Skeletal muscle satellite cell (primary cell): ENCODE data around the gene CYP27A1.
"Not testable (repeated sequence)": the region's sequence is repeated elsewhere in the genome, so short reads cannot be mapped to it uniquely, and the experiment has no call there.

Source experiments
- H3K27me3 ChIP-seq: 2 replicates; pipeline ENCODE4 v1.7.0; 2013; ENCODE audit warnings: low read length; ENCODE audit not compliant: control insufficient read depth, insufficient read depth
- H3K36me3 ChIP-seq: 2 replicates; pipeline ENCODE4 v1.7.0; 2013; ENCODE audit warnings: mild to moderate bottlenecking, control low read depth, low read length; ENCODE audit not compliant: insufficient read depth
- H3K4me1 ChIP-seq: 2 replicates; pipeline ENCODE4 v1.7.0; 2013; ENCODE audit warnings: low read length; ENCODE audit not compliant: control insufficient read depth, insufficient read depth
- H3K4me2 ChIP-seq: 2 replicates; pipeline ENCODE4 v1.7.0; 2013; ENCODE audit warnings: mild to moderate bottlenecking, low read length
- H3K4me3 ChIP-seq: 2 replicates; pipeline ENCODE4 v1.7.0; 2013; ENCODE audit warnings: low read length
- H3K9ac ChIP-seq: 2 replicates; pipeline ENCODE4 v1.7.0; 2013; ENCODE audit warnings: mild to moderate bottlenecking, low read depth, low read length, moderate library complexity
- H3K9me3 ChIP-seq: replicated peaks from 2 replicates; pipeline ENCODE4 v1.7.0; 2013; ENCODE audit warnings: mild to moderate bottlenecking, control low read depth, low read length

Gene CYP27A1

GRCh38 chr2:218746960-218747359 is 35.0 kb upstream of the CYP27A1 start:
- Histone ChIP-seq H3K4me2 (no peak overlapping the region), H3K9me3 (no peaks in the 10 kb centered on the region), H3K36me3 (peaks cover 61% of the 10 kb centered on the region), H3K4me1 (no peaks in the 10 kb centered on the region), H3K27me3 (no peaks in the 10 kb centered on the region), H3K9ac (no peak overlapping the region), H3K4me3 (no peak overlapping the region)

GRCh38 chr2:218748741-218749441 is 33.1 kb upstream of the CYP27A1 start:
- no peak overlapping the region for H3K4me2 ChIP-seq

GRCh38 chr2:218754201-218754600 is 27.7 kb upstream of the CYP27A1 start:
- H3K36me3 ChIP-seq = peaks cover 61% of the 10 kb centered on the region
- H3K9ac ChIP-seq = no peak overlapping the region
- H3K27me3 ChIP-seq = no peaks in the 10 kb centered on the region
- H3K4me2 ChIP-seq = no peak overlapping the region
- no peaks in the 10 kb centered on the region for H3K4me1 ChIP-seq
- H3K4me3 ChIP-seq = no peak overlapping the region
- H3K9me3 ChIP-seq = no peaks in the 10 kb centered on the region

More at GRCh38 chr2:218748741-218749441, 33.1 kb upstream of the CYP27A1 start:
- Histone ChIP-seq H3K36me3 (peaks cover 80% of the 10 kb centered on the region), H3K9ac (no peak overlapping the region), H3K4me3 (no peak overlapping the region), H3K4me1 (no peaks in the 10 kb centered on the region), H3K9me3 (no peaks in the 10 kb centered on the region), H3K27me3 (no peaks in the 10 kb centered on the region)

DNA sequence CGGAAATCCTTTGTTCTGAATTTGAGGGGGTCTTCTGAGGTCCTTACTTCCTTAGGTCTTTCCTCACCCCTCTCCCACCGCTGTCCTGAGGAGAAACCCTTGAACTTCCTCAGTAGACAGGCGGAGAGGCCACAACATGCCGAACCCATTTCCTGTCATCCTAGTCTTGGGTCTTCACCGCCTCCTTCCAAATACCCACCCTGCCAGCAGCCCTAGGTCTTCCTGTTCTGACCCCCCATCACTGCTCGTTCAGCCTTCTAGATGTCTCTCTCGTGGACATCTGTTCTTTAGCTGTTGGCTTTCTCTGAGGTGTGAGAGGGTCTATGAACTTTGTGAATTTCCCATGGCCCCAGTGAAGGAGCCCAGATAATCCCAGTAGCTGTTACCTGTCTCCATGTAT is 27.2 kb upstream of the CYP27A1 start:
- H3K9me3 ChIP-seq = no peaks in the 10 kb centered on the region
- H3K27me3 ChIP-seq = no peaks in the 10 kb centered on the region
- H3K4me3 ChIP-seq = no peak overlapping the region
- H3K4me1 ChIP-seq = no peaks in the 10 kb centered on the region
- H3K4me2 ChIP-seq = no peak overlapping the region
- H3K9ac ChIP-seq = no peak overlapping the region
- H3K36me3 ChIP-seq = peaks cover 57% of the 10 kb centered on the region

DNA sequence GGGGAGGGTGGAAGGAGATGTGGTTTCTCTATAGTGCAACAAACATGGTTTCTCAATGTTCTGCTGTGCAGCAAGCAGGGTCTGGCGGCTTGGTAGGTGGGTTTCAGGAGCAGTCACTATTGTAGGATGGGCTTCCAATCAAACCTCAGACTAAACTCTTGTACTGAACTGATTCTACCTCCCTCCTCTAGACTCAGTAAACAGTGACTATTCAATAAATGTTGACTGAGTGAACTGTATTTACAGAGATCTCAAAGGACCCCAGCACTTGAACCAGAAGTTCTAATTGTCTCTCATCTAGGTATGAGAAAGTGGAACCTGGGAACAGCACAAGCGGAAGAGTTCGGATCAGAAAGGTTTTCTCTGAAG is 26.8 kb upstream of the CYP27A1 start:
- Histone ChIP-seq H3K9me3 (no peaks in the 10 kb centered on the region), H3K9ac (no peak overlapping the region), H3K36me3 (peaks cover 53% of the 10 kb centered on the region), H3K4me1 (no peaks in the 10 kb centered on the region), H3K27me3 (no peaks in the 10 kb centered on the region), H3K4me3 (no peak overlapping the region), H3K4me2 (no peak overlapping the region)

DNA sequence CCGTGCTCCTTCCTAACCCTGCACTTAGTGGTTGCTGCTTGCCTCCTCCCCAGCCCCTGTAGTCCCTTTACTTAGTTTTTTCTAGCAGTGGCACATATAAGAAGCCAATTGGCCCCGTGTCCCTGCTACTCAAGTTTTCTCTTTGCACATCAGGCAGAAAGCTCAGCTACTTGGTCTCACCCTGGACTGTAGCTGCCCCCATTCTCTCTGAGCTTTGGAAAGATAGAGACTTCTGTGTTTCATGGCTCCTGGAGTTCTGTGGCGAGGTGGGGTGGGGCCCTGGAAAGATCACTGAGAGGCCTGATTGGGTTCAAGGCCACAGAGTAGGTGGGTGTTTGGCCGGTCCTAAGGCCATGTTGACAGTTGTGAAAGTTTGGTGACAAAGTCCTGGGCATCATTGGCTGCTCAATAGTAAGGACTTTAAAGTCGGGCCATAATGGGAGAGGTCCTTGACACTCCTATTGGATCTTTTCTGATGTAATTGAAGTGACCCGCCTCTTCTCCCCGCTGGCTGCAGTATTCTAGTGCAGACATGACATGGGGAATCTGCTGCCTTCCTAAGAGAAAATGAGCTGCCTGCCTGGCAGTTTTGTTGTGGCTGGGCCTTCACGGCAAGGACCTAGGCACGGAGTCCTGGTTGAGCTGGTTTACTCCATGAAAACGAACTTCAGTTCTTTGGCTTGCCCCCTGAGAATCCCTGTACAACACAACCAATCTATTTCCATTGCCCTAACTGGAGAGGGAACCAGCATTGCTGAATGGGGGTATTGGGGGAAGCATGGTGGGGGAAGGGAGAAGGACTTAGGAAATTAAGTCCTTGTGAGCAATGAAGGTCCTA is 26.2 kb upstream of the CYP27A1 start:
- Histone ChIP-seq H3K9me3 (no peaks in the 10 kb centered on the region), H3K36me3 (peaks cover 47% of the 10 kb centered on the region), H3K27me3 (no peaks in the 10 kb centered on the region), H3K4me3 (no peak overlapping the region), H3K4me2 (no peak overlapping the region), H3K4me1 (no peaks in the 10 kb centered on the region), H3K9ac (no peak overlapping the region)

DNA sequence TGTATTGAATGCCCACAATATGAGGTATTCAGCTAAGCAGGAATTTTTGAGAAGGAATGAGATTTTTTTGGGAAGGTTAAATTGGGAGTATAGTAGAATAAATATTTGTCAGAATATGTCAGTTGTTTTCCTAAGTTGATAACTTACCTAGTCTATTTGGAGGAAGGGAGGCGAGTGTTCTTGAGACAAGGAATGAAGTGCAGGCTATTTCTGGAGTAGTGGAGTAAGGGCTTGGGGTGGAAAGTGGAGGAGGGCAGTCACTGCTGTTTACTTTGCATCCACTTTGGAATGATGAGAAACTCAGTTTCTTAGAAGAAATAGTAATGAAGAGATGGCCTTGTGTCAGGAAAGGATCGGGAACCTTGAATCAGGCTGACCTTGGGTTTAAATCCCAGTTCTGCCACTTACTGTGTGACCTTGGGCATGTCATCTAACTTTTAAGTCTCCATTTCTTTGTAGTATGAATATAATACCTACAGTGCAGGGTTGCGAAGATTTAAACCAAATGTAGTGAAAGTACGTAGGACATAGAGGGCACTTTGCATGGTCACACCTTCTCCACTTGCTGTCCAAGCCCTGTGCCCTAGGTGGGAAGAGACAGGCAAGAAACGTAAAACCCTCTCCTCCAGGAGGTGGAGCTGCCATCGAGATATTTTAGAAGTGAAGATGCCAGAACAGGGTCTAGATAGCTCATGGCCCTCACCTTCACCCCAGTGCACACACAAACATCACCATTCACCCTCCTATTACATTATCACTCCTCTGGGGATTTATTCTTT is 25.2 kb upstream of the CYP27A1 start:
- peaks cover 39% of the 10 kb centered on the region for H3K36me3 ChIP-seq
- no peak overlapping the region for H3K9ac ChIP-seq
- no peaks in the 10 kb centered on the region for H3K27me3 ChIP-seq
- no peak overlapping the region for H3K4me3 ChIP-seq
- H3K4me2 ChIP-seq = no peak overlapping the region
- no peaks in the 10 kb centered on the region for H3K9me3 ChIP-seq
- no peaks in the 10 kb centered on the region for H3K4me1 ChIP-seq

DNA sequence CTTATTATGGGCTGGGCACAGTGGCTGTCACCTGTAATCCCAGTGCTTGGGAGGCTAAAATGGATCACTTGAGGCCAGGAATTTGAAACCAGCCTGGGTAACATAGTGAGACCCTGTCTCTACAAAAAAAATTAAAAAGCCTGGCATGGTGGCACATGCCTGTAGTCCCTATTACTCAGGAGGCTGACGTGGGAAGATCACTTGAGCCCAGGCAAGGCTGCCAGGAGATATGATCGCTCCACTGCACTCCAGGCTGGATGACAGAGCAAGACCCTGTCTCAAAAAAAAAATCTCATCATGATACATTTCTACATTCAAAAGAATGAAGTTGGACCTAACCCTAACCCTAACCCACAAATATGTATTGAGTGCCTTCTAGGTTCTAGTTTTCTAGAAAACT is 20.2 kb upstream of the CYP27A1 start:
- H3K9ac ChIP-seq = no peak overlapping the region
- no peaks in the 10 kb centered on the region for H3K27me3 ChIP-seq
- H3K4me3 ChIP-seq = no peak overlapping the region
- no peaks in the 10 kb centered on the region for H3K9me3 ChIP-seq
- H3K36me3 ChIP-seq = no peaks in the 10 kb centered on the region
- H3K4me1 ChIP-seq = no peaks in the 10 kb centered on the region
- H3K4me2 ChIP-seq = no peak overlapping the region

GRCh38 chr2:218772759-218773158 is 9.2 kb upstream of the CYP27A1 start:
- H3K9ac ChIP-seq, H3K4me2 ChIP-seq, H3K36me3 ChIP-seq, H3K4me3 ChIP-seq, H3K27me3 ChIP-seq, H3K9me3 ChIP-seq, H3K4me1 ChIP-seq: not testable (repeated sequence)

DNA sequence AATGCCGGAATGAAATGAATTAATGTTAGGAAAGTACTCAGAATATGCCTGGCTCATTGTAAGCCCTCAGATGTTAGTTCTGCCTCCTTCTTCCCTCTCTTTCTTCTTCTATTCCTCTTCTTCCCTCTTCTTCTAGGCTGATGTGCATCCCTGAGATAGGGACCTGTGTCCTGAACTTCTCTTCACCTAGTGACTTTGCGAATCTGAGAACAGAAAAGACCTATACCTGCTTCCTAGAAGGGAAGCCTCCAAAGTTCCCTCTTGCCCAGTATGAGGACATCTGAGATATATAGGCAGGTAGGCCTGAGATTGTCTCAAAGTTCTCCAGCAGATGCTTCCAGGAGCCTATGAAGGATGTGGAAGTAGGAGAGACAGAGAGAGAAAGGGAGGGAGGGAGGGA is 8.1 kb upstream of the CYP27A1 start:
- no peaks in the 10 kb centered on the region for H3K4me1 ChIP-seq
- peaks cover 4% of the 10 kb centered on the region for H3K9me3 ChIP-seq
- no peak overlapping the region for H3K9ac ChIP-seq
- H3K4me2 ChIP-seq = no peak overlapping the region
- H3K36me3 ChIP-seq = peaks cover 2% of the 10 kb centered on the region
- H3K4me3 ChIP-seq = no peak overlapping the region
- H3K27me3 ChIP-seq = no peaks in the 10 kb centered on the region

DNA sequence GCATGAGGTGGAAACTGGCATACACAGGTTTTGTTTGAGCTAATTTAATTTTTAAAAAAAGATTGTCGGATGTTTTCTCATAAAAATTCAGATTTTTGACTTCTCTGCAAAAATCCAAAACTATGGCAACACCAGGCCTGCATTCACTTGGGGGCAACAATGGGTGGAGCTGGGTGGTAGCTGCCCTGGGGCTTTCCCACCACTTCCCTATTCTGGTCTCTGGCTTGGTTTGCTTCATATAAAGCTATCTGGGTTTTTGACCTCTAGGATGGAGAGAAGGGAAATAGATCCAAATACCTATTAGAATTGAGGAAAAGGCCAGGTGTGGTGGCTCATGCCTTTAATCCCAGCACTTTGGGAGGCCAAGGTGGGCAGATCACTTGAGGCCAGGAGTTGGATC is 5.5 kb upstream of the CYP27A1 start:
- Histone ChIP-seq H3K27me3 (no peaks in the 10 kb centered on the region), H3K9ac (no peak overlapping the region), H3K4me3 (no peak overlapping the region), H3K4me2 (no peak overlapping the region), H3K9me3 (peaks cover 4% of the 10 kb centered on the region), H3K4me1 (peaks cover 7% of the 10 kb centered on the region), H3K36me3 (peaks cover 2% of the 10 kb centered on the region)
